Muscle of back (tissue), 11 donors: ENCODE results near the gene TSC22D3. TPM values are rescaled to one million over a fixed set of nuclear protein-coding genes. Genes with fewer than 3 reads are reported as not detected.

Source experiments
- DNase-seq, 3 donors: peaks; one replicate each; pipeline versions ENCODE4 v3.0.0 to v3.0.0-alpha.2; 2013
- polyA plus RNA-seq, 10 donors: library from polyadenylated mRNA; unstranded; fragments of 120-200 nt; gene quantifications; one replicate each; pipeline ENCODE4 v1.2.1, GENCODE V29; 2013; ENCODE audit not compliant: insufficient read length in 10 of 10

Gene TSC22D3
- polyA plus RNA-seq, 10 donors = 36.0 to 98.1 (median 58.7) TPM

- DNase-seq = peak in 1 of 3 donors; percentile 67
Measured at GRCh38 chrX:107766470-107767150, 9.0 kb downstream of the TSC22D3 start.

GRCh38 chrX:107764845-107765608 is 10.6 kb downstream of the TSC22D3 start:
- DNase-seq = no peak

GRCh38 chrX:107763647-107764046 is 11.9 kb downstream of the TSC22D3 start:
- DNase-seq = no peak

GRCh38 chrX:107760304-107761077 is 15.1 kb downstream of the TSC22D3 start:
- no peak for DNase-seq

GRCh38 chrX:107758231-107758766 is 17.3 kb downstream of the TSC22D3 start:
- no peak for DNase-seq

- DNase-seq = no peak
Measured at GRCh38 chrX:107755721-107756120, 19.9 kb downstream of the TSC22D3 start.

GRCh38 chrX:107753187-107753586 is 22.4 kb downstream of the TSC22D3 start:
- no peak for DNase-seq

GRCh38 chrX:107752714-107753113 is 22.9 kb downstream of the TSC22D3 start:
- no peak for DNase-seq

GRCh38 chrX:107752043-107752442 is 23.5 kb downstream of the TSC22D3 start:
- no peak for DNase-seq

GRCh38 chrX:107750861-107751445 is 24.6 kb downstream of the TSC22D3 start:
- DNase-seq = peak in 2 of 3 donors; percentile 67 to 84

GRCh38 chrX:107750263-107750662 is 25.3 kb downstream of the TSC22D3 start:
- DNase-seq = no peak

- no peak for DNase-seq
Measured at GRCh38 chrX:107748506-107748905, 27.1 kb downstream of the TSC22D3 start.

- no peak for DNase-seq
Measured at GRCh38 chrX:107747596-107748161, 27.9 kb downstream of the TSC22D3 start.

GRCh38 chrX:107744868-107745267 is 30.7 kb downstream of the TSC22D3 start:
- no peak for DNase-seq

- DNase-seq = no peak
Measured at GRCh38 chrX:107743995-107744394, 31.6 kb downstream of the TSC22D3 start.

GRCh38 chrX:107742700-107743191 is 32.8 kb downstream of the TSC22D3 start:
- no peak for DNase-seq

- no peak for DNase-seq
Measured at GRCh38 chrX:107741404-107741790, 34.2 kb downstream of the TSC22D3 start.

- no peak for DNase-seq
Measured at GRCh38 chrX:107739541-107739940, 36.0 kb downstream of the TSC22D3 start.

GRCh38 chrX:107738768-107739167 is 36.8 kb downstream of the TSC22D3 start:
- DNase-seq = no peak

GRCh38 chrX:107738272-107738671 is 37.3 kb downstream of the TSC22D3 start:
- no peak for DNase-seq

GRCh38 chrX:107736781-107737531 is 38.6 kb downstream of the TSC22D3 start:
- no peak for DNase-seq
